ENCODE measurements around the gene RPS6KC1.
"Not testable (repeated sequence)": the region's sequence is repeated elsewhere in the genome, so short reads cannot be mapped to it uniquely, and the experiment has no call there.

Gene RPS6KC1

DNA sequence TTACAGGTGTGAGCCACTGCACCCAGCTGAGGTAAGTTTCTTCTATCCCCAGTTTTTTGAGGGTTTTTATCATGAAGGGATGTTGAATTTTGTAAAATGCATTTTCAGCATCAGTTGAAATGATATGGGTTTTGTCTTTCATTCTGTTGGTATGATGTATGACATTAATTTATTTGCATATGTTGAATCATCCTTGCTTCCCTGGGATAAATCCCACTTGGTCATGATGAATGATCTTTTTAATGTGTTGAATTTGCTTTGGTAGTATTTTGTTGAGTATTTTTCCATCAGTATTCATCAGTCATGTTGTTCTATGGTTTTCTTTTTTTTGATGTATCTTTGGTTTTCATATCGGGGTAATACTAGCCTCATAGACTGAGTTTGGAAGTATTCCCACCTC is 141.0 kb downstream of the RPS6KC1 start:
- TF ChIP-seq, protein P1, sequence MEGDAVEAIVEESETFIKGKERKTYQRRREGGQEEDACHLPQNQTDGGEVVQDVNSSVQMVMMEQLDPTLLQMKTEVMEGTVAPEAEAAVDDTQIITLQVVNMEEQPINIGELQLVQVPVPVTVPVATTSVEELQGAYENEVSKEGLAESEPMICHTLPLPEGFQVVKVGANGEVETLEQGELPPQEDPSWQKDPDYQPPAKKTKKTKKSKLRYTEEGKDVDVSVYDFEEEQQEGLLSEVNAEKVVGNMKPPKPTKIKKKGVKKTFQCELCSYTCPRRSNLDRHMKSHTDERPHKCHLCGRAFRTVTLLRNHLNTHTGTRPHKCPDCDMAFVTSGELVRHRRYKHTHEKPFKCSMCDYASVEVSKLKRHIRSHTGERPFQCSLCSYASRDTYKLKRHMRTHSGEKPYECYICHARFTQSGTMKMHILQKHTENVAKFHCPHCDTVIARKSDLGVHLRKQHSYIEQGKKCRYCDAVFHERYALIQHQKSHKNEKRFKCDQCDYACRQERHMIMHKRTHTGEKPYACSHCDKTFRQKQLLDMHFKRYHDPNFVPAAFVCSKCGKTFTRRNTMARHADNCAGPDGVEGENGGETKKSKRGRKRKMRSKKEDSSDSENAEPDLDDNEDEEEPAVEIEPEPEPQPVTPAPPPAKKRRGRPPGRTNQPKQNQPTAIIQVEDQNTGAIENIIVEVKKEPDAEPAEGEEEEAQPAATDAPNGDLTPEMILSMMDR (conservative IDR thresholded peaks at IDR 0.05; ENCODE audit: low read length) = no peak
- DNase-seq (ENCODE audit: low read depth) = no peak
- H3K4me3 ChIP-seq (ENCODE audit: low read length) = no peak overlapping the region

DNA sequence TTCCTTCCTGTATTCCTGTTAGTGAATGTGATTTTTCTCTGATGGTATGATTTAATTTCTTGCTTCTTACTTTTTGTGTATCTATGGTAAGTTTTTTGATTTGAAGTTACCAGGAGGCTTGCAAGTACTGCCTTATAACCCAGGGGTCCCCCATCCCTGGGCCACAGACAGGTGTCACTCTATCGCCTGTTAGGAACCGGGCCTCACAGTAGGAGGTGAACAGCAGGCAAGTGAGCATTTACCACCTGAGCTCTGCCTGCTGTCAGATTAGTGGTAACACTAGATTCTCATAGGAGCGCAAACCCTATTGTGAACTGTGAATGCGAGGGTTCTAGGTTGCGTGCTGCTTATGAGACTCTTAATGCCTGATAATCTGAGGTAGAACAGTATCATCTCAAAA is 143.3 kb downstream of the RPS6KC1 start:
- DNase-seq (ENCODE audit: low read depth) = no peak
- TF ChIP-seq, protein P1 (conservative IDR thresholded peaks at IDR 0.05; ENCODE audit: low read length) = no peak

DNA sequence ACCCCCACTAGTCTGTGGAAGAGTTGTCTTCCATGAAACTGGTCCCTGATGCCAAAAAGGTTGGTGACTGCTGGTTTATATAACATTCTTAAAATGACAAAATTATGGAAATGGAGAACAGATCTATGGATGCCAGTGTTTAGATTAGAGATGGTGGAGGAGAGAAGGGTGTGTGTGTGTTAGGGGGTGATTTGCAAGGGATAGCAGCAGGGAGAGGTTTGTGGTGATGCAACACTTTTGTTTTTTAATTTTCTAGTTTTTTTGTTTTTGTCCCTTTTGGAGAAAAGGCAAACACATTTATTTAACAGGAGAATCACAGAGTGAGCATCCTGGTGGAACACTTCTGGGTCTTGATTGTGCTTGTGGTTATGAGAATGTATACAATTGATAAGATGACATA is 143.8 kb downstream of the RPS6KC1 start:
- H3K4me3 ChIP-seq (ENCODE audit: low read length) = no peak overlapping the region
- TF ChIP-seq, protein P1 (conservative IDR thresholded peaks at IDR 0.05; ENCODE audit: low read length) = no peak
- DNase-seq (ENCODE audit: low read depth) = no peak

More for the DNA sequence above, 143.3 kb downstream of the RPS6KC1 start:
- no peak overlapping the region for H3K4me3 ChIP-seq (ENCODE audit: low read length)

DNA sequence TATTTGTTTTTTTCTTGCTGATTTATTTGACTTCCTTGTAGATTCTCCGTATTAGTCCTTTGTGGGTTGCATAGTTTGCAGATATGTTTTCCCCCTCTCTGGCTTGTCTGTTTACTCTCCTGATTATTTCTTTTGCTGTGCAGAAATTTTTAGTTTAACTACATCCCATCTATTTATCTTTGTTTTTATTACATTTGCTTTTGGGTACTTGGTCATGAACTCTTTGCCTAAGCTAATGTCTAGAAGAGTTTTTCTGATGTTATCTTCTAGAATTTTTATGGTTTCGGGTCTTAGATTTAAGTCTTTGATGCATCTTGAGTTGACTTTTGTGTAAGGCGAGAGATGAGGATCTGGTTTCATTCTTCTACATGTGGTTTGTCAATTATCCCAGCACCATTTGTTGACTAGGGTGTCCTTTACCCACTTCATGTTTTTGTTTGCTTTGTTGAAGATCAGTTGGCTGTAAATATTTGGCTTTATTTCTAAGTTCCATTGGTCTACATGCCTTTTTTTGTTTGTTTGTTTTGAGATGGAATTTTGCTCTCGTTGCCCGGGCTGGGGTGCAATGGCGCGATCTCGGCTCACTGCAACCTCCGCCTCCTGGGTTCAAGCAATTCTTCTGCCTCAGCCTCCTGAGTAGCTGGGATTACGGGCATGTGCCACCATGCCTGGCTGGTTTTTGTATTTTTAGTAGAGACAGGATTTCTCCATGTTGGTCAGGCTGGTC is 145.4 kb downstream of the RPS6KC1 start:
- not testable (repeated sequence) for H3K4me3 ChIP-seq (ENCODE audit: low read length); DNase-seq (ENCODE audit: low read depth)

GRCh38 chr1:213200630-213201029 is 149.6 kb downstream of the RPS6KC1 start:
- no peak overlapping the region for H3K4me3 ChIP-seq (ENCODE audit: low read length)
- no peak for DNase-seq (ENCODE audit: low read depth)
- TF ChIP-seq, protein P1 (conservative IDR thresholded peaks at IDR 0.05; ENCODE audit: low read length) = no peak

GRCh38 chr1:213201380-213202155 is 150.5 kb downstream of the RPS6KC1 start:
- H3K4me3 ChIP-seq (ENCODE audit: low read length) = no peak overlapping the region
- DNase-seq (ENCODE audit: low read depth) = no peak
- TF ChIP-seq, protein P1 (conservative IDR thresholded peaks at IDR 0.05; ENCODE audit: low read length) = no peak

- DNase-seq (ENCODE audit: low read depth) = no peak
- H3K4me3 ChIP-seq (ENCODE audit: low read length) = no peak overlapping the region
- TF ChIP-seq, protein P1 (conservative IDR thresholded peaks at IDR 0.05; ENCODE audit: low read length) = no peak
Observed at GRCh38 chr1:213211201-213211600, 160.2 kb downstream of the RPS6KC1 start.

GRCh38 chr1:213219076-213219475 is 168.0 kb downstream of the RPS6KC1 start:
- DNase-seq (ENCODE audit: low read depth); H3K4me3 ChIP-seq (ENCODE audit: low read length): not testable (repeated sequence)

Measured in AG10803 (cell line).